Measurements from ENCODE around the gene IER5L.

The IER5L gene

DNA sequence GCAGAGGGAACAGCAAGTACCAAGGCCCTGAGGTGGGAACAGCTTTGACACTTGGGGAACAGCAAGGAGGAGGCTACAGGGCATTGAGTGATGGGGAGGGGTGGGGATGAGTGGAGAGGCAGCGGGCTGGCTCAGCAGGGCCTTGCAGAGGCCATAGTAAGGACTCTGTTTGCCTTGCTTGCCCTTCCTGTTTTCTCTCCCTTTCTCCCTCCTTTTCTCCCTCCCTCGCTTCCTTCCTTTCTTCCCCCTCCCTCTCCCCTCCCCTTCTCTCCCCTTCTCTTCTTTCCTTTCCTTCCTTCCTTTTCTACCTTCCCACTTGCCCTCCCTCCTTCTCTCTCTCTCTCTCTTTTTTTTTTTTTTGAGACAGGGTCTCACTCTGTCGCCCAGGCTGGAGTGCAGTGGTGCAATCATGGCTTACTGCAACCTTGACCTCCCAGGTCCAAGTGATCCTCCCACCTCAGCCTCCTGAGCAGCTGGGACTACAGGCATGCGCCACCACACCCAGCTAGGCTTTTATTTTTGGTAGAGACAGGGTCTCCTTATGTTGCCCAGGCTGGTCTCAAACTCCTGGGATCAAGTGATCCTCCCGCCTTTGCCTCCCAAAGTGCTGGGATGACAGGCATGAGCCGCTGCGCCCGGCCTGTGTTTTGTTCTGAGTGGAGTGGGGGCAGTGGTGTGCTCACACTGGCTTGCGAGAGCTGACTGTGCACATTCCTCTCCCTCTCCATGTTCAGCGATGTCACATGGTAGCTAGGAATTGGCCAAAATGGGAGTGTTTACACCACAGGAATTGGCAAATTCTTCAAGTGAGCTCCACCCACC, 17.1 kb downstream of the IER5L start:
- Histone ChIP-seq H3K27ac (no peak overlapping the region), H3K4me2 (ENCODE audit: low read length) (no peak overlapping the region), H3K4me3 (ENCODE audit: low read depth, low read length) (no peak overlapping the region), H3K27me3 (ENCODE audit: control insufficient read depth, insufficient read depth, low read length) (no peaks in the 10 kb centered on the region), H3K9ac (no peak overlapping the region), H3K4me1 (no peaks in the 10 kb centered on the region), H2AFZ (no peak overlapping the region), H3K79me2 (no peaks in the 10 kb centered on the region), H3K36me3 (ENCODE audit: control insufficient read depth, insufficient read depth, low read length) (no peaks in the 10 kb centered on the region), H3K9me3 (ENCODE audit: control insufficient read depth, low read length) (no peaks in the 10 kb centered on the region)
- TF ChIP-seq, protein P1, sequence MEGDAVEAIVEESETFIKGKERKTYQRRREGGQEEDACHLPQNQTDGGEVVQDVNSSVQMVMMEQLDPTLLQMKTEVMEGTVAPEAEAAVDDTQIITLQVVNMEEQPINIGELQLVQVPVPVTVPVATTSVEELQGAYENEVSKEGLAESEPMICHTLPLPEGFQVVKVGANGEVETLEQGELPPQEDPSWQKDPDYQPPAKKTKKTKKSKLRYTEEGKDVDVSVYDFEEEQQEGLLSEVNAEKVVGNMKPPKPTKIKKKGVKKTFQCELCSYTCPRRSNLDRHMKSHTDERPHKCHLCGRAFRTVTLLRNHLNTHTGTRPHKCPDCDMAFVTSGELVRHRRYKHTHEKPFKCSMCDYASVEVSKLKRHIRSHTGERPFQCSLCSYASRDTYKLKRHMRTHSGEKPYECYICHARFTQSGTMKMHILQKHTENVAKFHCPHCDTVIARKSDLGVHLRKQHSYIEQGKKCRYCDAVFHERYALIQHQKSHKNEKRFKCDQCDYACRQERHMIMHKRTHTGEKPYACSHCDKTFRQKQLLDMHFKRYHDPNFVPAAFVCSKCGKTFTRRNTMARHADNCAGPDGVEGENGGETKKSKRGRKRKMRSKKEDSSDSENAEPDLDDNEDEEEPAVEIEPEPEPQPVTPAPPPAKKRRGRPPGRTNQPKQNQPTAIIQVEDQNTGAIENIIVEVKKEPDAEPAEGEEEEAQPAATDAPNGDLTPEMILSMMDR (IDR thresholded peaks at IDR 0.05), result no peak

DNA sequence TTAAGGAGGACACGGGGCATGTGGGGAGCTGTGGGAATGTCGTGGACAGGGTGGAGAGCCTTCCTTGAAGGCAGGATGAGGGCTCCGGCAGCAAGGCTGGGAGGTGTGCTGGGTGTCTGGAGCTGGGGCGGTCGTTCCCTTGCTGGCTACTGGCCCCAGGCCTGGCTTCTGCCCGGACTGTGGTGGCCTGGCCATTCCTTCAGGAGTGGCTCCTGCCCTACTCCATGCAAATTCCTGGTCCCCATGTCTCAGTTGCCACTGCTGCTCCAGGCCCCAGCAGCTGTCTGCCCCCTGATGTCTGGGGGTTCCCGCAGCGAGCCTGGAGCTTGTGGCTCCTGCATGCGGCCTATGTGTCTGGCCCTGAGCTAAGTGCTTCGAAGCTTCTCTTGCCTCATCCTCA, 21.9 kb downstream of the IER5L start:
- Histone ChIP-seq H2AFZ (no peak overlapping the region), H3K36me3 (ENCODE audit: control insufficient read depth, insufficient read depth, low read length) (no peaks in the 10 kb centered on the region), H3K9ac (no peak overlapping the region), H3K4me3 (ENCODE audit: low read depth, low read length) (no peak overlapping the region), H3K27me3 (ENCODE audit: control insufficient read depth, insufficient read depth, low read length) (no peaks in the 10 kb centered on the region), H3K4me2 (ENCODE audit: low read length) (no peak overlapping the region), H3K79me2 (no peaks in the 10 kb centered on the region), H3K27ac (no peak overlapping the region), H3K4me1 (no peaks in the 10 kb centered on the region), H3K9me3 (ENCODE audit: control insufficient read depth, low read length) (no peaks in the 10 kb centered on the region)
- TF ChIP-seq, protein P1 (IDR thresholded peaks at IDR 0.05), result no peak

DNA sequence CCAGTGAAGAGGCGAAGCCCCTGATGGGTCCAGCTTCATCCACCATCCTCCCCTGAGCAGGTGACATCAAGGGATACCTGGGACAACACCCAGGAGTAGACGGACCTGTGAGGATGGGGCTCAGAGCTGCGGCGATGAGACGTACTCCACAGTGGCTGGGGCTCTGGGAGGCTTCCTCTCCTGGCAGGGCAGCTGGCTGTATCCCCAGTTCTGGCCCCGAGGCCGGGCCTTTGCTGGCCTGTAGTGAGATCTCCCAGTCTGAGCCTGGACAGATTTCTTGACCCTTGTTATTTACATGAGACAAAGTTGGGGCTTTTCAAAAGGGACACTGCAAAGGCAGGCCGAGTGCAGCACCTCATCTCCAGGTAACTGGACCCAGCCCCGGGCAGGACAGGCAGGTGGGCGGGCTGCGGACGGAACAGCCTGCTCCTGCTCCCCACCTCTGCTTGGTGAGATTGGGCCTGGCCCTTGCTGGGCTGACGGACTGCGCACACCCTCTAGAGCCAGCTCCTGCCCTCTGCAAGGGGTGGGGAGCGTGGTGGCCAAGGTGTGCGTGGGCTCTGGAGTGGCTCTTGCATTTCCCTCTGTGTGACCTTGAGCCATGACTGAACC, 23.1 kb downstream of the IER5L start:
- no peak overlapping the region for H2AFZ ChIP-seq
- TF ChIP-seq, protein P1 (IDR thresholded peaks at IDR 0.05), result no peak

DNA sequence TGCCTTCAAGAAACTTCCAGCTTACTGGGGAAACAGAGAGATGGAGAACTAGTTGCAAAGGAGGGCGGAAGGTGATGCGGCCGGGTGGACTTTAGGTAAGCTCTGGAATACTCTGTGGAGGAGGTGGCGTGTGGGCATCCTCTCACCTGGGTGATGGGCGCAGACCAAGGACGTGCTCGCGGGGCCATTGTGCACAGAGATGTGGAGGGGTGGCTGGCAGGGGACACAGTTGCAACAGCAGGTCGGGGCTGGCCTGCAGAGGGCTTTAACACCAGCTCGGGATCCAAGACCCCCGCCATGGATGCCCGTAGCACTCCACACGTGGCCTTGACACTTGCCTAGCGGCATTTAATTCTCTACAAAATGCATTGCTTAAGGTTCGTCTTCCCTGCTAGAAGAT, 26.6 kb downstream of the IER5L start:
- Histone ChIP-seq H3K36me3 (ENCODE audit: control insufficient read depth, insufficient read depth, low read length) (no peaks in the 10 kb centered on the region), H3K27me3 (ENCODE audit: control insufficient read depth, insufficient read depth, low read length) (no peaks in the 10 kb centered on the region), H3K9me3 (ENCODE audit: control insufficient read depth, low read length) (no peaks in the 10 kb centered on the region), H3K4me2 (ENCODE audit: low read length) (no peak overlapping the region), H2AFZ (no peak overlapping the region), H3K79me2 (no peaks in the 10 kb centered on the region), H3K27ac (no peak overlapping the region), H3K9ac (no peak overlapping the region), H3K4me1 (no peaks in the 10 kb centered on the region), H3K4me3 (ENCODE audit: low read depth, low read length) (no peak overlapping the region)
- TF ChIP-seq, protein P1 (IDR thresholded peaks at IDR 0.05), result no peak

More for the DNA sequence above, 23.1 kb downstream of the IER5L start:
- H3K79me2 ChIP-seq, result no peaks in the 10 kb centered on the region
- H3K27ac ChIP-seq, result no peak overlapping the region
- H3K9ac ChIP-seq, result no peak overlapping the region
- no peak overlapping the region for H3K4me2 ChIP-seq (ENCODE audit: low read length)
- H3K4me3 ChIP-seq (ENCODE audit: low read depth, low read length), result no peak overlapping the region
- no peaks in the 10 kb centered on the region for H3K36me3 ChIP-seq (ENCODE audit: control insufficient read depth, insufficient read depth, low read length)
- no peaks in the 10 kb centered on the region for H3K4me1 ChIP-seq
- H3K9me3 ChIP-seq (ENCODE audit: control insufficient read depth, low read length), result no peaks in the 10 kb centered on the region
- H3K27me3 ChIP-seq (ENCODE audit: control insufficient read depth, insufficient read depth, low read length), result no peaks in the 10 kb centered on the region

Measured in parathyroid adenoma (tissue), 2 donors.